Measurements from ENCODE around the gene NES. TPM values are rescaled to one million over a fixed set of nuclear protein-coding genes. Genes with fewer than 3 reads are reported as not detected.

The NES gene
- total RNA-seq, 2 experiments from 2014 or later = not detected

- DNase-seq (no peak), ATAC-seq (no peak)
- no peaks in the 10 kb centered on the region for H3K36me3 Mint-ChIP-seq (ENCODE audit: low read depth)
- H3K27me3 Mint-ChIP-seq = peaks cover 70% of the 10 kb centered on the region
- H3K9me3 Mint-ChIP-seq = no peaks in the 10 kb centered on the region
- no peak overlapping the region for H3K27ac Mint-ChIP-seq
- no peak overlapping the region for H3K4me3 Mint-ChIP-seq
- ChIA-PET CTCF (interaction anchor here (0.7 to 12.8 kb wide), 5 partner anchors 11 to 66 kb away, joined by 3 to 146 read pairs (median 34); no protein-coding TSS in a partner anchor), POLR2A (interaction anchor here (0.6 to 0.9 kb wide), 5 partner anchors 9 to 163 kb away, joined by 3 read pairs; no protein-coding TSS in a partner anchor)
- H3K4me1 Mint-ChIP-seq (ENCODE audit: low read depth) = peaks cover 20% of the 10 kb centered on the region
- intact Hi-C loops (cut with micrococcal nuclease) = no loop called here
- TF ChIP-seq CTCF (IDR thresholded peaks at IDR 0.05) = no peak
Measured at GRCh38 chr1:156645666-156646065, 31.5 kb downstream of the NES start.

GRCh38 chr1:156645056-156645455 is 32.2 kb downstream of the NES start:
- POLR2A ChIA-PET = interaction anchor here (0.8 kb wide), 1 partner anchor 15 kb away, joined by 3 read pairs; no protein-coding TSS in a partner anchor
- intact Hi-C loops (cut with micrococcal nuclease) = no loop called here
- ATAC-seq (no peak), DNase-seq (no peak)
- no peak for TF ChIP-seq CTCF (IDR thresholded peaks at IDR 0.05)
- Mint-ChIP-seq H3K27me3 (peaks cover 69% of the 10 kb centered on the region), H3K4me1 (ENCODE audit: low read depth) (peaks cover 20% of the 10 kb centered on the region), H3K9me3 (no peaks in the 10 kb centered on the region), H3K4me3 (no peak overlapping the region), H3K27ac (no peak overlapping the region), H3K36me3 (ENCODE audit: low read depth) (no peaks in the 10 kb centered on the region)
- CTCF ChIA-PET = interaction anchor here (0.7 to 12.8 kb wide), 6 partner anchors 11 to 66 kb away, joined by 3 to 146 read pairs (median 24); no protein-coding TSS in a partner anchor

- CTCF ChIA-PET = interaction anchor here (0.7 to 12.8 kb wide), 9 partner anchors 12 to 259 kb away, joined by 3 to 146 read pairs (median 13); no protein-coding TSS in a partner anchor
- intact Hi-C loops (cut with micrococcal nuclease) = no loop called here
- ATAC-seq = no peak
- no peak overlapping the region for H3K27ac Mint-ChIP-seq
- TF ChIP-seq CTCF (IDR thresholded peaks at IDR 0.05) = no peak
- no peaks in the 10 kb centered on the region for H3K9me3 Mint-ChIP-seq
- no peaks in the 10 kb centered on the region for H3K36me3 Mint-ChIP-seq (ENCODE audit: low read depth)
- H3K4me1 Mint-ChIP-seq (ENCODE audit: low read depth) = peaks cover 20% of the 10 kb centered on the region
- DNase-seq = no peak
- POLR2A ChIA-PET = no interaction called here
- peaks cover 72% of the 10 kb centered on the region for H3K27me3 Mint-ChIP-seq
- no peak overlapping the region for H3K4me3 Mint-ChIP-seq
Measured at GRCh38 chr1:156644640-156645039, 32.6 kb downstream of the NES start.

- POLR2A ChIA-PET = interaction anchor here (1.5 to 1.7 kb wide), 2 partner anchors 8 to 14 kb away, joined by 4 to 9 read pairs; no protein-coding TSS in a partner anchor
- peaks cover 20% of the 10 kb centered on the region for H3K4me1 Mint-ChIP-seq (ENCODE audit: low read depth)
- intact Hi-C loops (cut with micrococcal nuclease) = no loop called here
- H3K9me3 Mint-ChIP-seq = no peaks in the 10 kb centered on the region
- ATAC-seq (no peak), DNase-seq (no peak)
- peaks cover 77% of the 10 kb centered on the region for H3K27me3 Mint-ChIP-seq
- CTCF ChIA-PET = interaction anchor here (0.9 to 12.8 kb wide), 9 partner anchors 12 to 259 kb away, joined by 3 to 146 read pairs (median 13); no protein-coding TSS in a partner anchor
- H3K27ac Mint-ChIP-seq = no peak overlapping the region
- no peaks in the 10 kb centered on the region for H3K36me3 Mint-ChIP-seq (ENCODE audit: low read depth)
- no peak for TF ChIP-seq CTCF (IDR thresholded peaks at IDR 0.05)
- H3K4me3 Mint-ChIP-seq = no peak overlapping the region
Measured at GRCh38 chr1:156644146-156644545, 33.1 kb downstream of the NES start.

GRCh38 chr1:156643778-156644092 is 33.5 kb downstream of the NES start:
- no peaks in the 10 kb centered on the region for H3K9me3 Mint-ChIP-seq
- intact Hi-C loops (cut with micrococcal nuclease) = no loop called here
- DNase-seq = peak; percentile 70
- H3K36me3 Mint-ChIP-seq (ENCODE audit: low read depth) = no peaks in the 10 kb centered on the region
- H3K27ac Mint-ChIP-seq = no peak overlapping the region
- peaks cover 77% of the 10 kb centered on the region for H3K27me3 Mint-ChIP-seq
- POLR2A ChIA-PET = interaction anchor here (0.9 to 1.7 kb wide), 3 partner anchors 9 to 20 kb away, joined by 3 to 9 read pairs (median 4); no protein-coding TSS in a partner anchor
- H3K4me3 Mint-ChIP-seq = no peak overlapping the region
- peaks cover 20% of the 10 kb centered on the region for H3K4me1 Mint-ChIP-seq (ENCODE audit: low read depth)
- peak; percentile 87 for ATAC-seq
- CTCF ChIA-PET = interaction anchor here (0.7 to 12.8 kb wide), 10 partner anchors 13 to 258 kb away, joined by 3 to 146 read pairs (median 10); no protein-coding TSS in a partner anchor
- no peak for TF ChIP-seq CTCF (IDR thresholded peaks at IDR 0.05)
